SK-N-SH (cell line): ENCODE measurements around the gene GABRB1. TPM values are rescaled to one million over a fixed set of nuclear protein-coding genes. Genes with fewer than 3 reads are reported as not detected.

Experiments
- CTCF ChIA-PET: fragments of 300-600, 350-600 bp; formaldehyde crosslinking; extraction: SDS; loops from one replicate; lab custom pipeline; 2021; lab: Yijun Ruan, JAX
- POLR2A ChIA-PET: fragments of 350-600 bp; sonication (Branson Sonifier 250); formaldehyde crosslinking; extraction: SDS; loops from one replicate; lab custom pipeline; 2020; ENCODE audit warnings: antibody characterized with exemption, inconsistent platforms; lab: Yijun Ruan, JAX
- DNase-seq: peaks from one replicate; pipeline ENCODE4 v3.0.0; 2012
- H2AFZ ChIP-seq: fragments of 200-600 bp; sonication (generic); 2 replicates; pipeline ENCODE4 v1.8.1; 2016; ENCODE audit warnings: antibody characterized with exemption, mild to moderate bottlenecking, low read depth
- H3F3A ChIP-seq: fragments of 200-600 bp; sonication (generic); replicated peaks from 2 replicates; pipeline ENCODE3; 2016; ENCODE audit warnings: antibody characterized with exemption, mild to moderate bottlenecking; ENCODE audit not compliant: insufficient read depth
- H3K27ac ChIP-seq, 2 experiments: fragments of 200-500 bp in 1 of 2; fragments of 200-600 bp in 1 of 2; sonication (Bioruptor generic) in 1 of 2; sonication (generic), shearing (Covaris generic) in 1 of 2; 2 replicates each; pipeline versions ENCODE4 v1.5.1 to v1.6.1; 2014 to 2016; ENCODE audit warnings: low read depth in 2 of 2, inconsistent platforms in 1 of 2, low read length in 1 of 2, mild to moderate bottlenecking in 1 of 2, mixed read lengths in 1 of 2
- H3K27me3 ChIP-seq: fragments of 200-600 bp; sonication (generic), shearing (Covaris generic); 2 replicates; pipeline ENCODE4 v1.6.1; 2016; ENCODE audit warnings: mixed run types; ENCODE audit not compliant: insufficient read depth
- H3K36me3 ChIP-seq, 2 experiments: fragments of 200-500 bp in 1 of 2; fragments of 200-600 bp in 1 of 2; sonication (Bioruptor generic) in 1 of 2; sonication (generic) in 1 of 2; replicated peaks in 1 of 2; 2 replicates each; pipeline versions ENCODE3 to v1.5.1; 2014 to 2016; ENCODE audit warnings: low read length in 1 of 2, mild to moderate bottlenecking in 1 of 2; ENCODE audit not compliant: insufficient read depth in 2 of 2, control insufficient read depth in 1 of 2
- H3K4me1 ChIP-seq, 2 experiments: fragments of 200-500 bp in 1 of 2; fragments of 200-600 bp in 1 of 2; sonication (Bioruptor generic) in 1 of 2; sonication (generic), shearing (Covaris generic) in 1 of 2; 2 replicates each; pipeline versions ENCODE4 v1.5.1 to v1.6.1; 2014 to 2016; ENCODE audit warnings: low read depth in 1 of 2, low read length in 1 of 2, mixed run types in 1 of 2; ENCODE audit not compliant: insufficient read depth in 2 of 2, control insufficient read depth in 1 of 2
- H3K4me2 ChIP-seq: fragments of 200-600 bp; sonication (generic), shearing (Covaris generic); 2 replicates; pipeline ENCODE4 v1.6.1; 2017; ENCODE audit warnings: mixed run types
- H3K4me3 ChIP-seq, 2 experiments: fragments of 200-500 bp in 1 of 2; fragments of 200-600 bp in 1 of 2; sonication (Bioruptor generic) in 1 of 2; sonication (generic), shearing (Covaris generic) in 1 of 2; 2 replicates each; pipeline versions ENCODE4 v1.5.1 to v1.8.1; 2014 to 2016; ENCODE audit warnings: low read depth in 2 of 2, inconsistent platforms in 1 of 2, low read length in 1 of 2, mild to moderate bottlenecking in 1 of 2, mixed read lengths in 1 of 2, moderate library complexity in 1 of 2
- H3K79me2 ChIP-seq: fragments of 200-600 bp; sonication (generic); 2 replicates; pipeline ENCODE4 v1.8.1; 2017; ENCODE audit warnings: mild to moderate bottlenecking; ENCODE audit not compliant: insufficient read depth
- H3K9ac ChIP-seq: fragments of 200-600 bp; sonication (generic); 2 replicates; pipeline ENCODE4 v1.6.1; 2017; ENCODE audit warnings: mixed run types
- H3K9me2 ChIP-seq: fragments of 200-600 bp; sonication (generic); 2 replicates; pipeline ENCODE4 v1.6.1; 2017; ENCODE audit warnings: mixed run types
- H3K9me3 ChIP-seq: fragments of 200-600 bp; sonication (generic); 2 replicates; pipeline ENCODE4 v1.6.1; 2017; ENCODE audit warnings: mixed run types, mild to moderate bottlenecking, moderate library complexity
- H4K20me1 ChIP-seq: fragments of 200-600 bp; sonication (generic); 2 replicates; pipeline ENCODE4 v1.6.1; 2017; ENCODE audit warnings: mild to moderate bottlenecking, mixed run types; ENCODE audit not compliant: insufficient read depth
- EZH2phosphoT487 ChIP-seq: fragments of 200-600 bp; sonication (generic); IDR thresholded peaks from 2 replicates; pipeline ENCODE4 v1.6.1; 2017; ENCODE audit warnings: low read depth, mixed run types, mild to moderate bottlenecking, antibody characterized with exemption, moderate library complexity, borderline replicate concordance
- FOXM1 ChIP-seq: IDR thresholded peaks from 2 replicates; pipeline ENCODE4 v1.4.0; 2012; ENCODE audit warnings: low read depth, mild to moderate bottlenecking
- GATA2 ChIP-seq: sonication (generic); formaldehyde crosslinking; IDR thresholded peaks from 2 replicates; pipeline ENCODE4 v1.5.0; 2020; ENCODE audit warnings: mild to moderate bottlenecking, missing genetic modification reagents
- MXI1 ChIP-seq: IDR thresholded peaks from 2 replicates; pipeline ENCODE4 v1.6.1; 2012; ENCODE audit warnings: mild to moderate bottlenecking, low read depth, low read length, improper control_type of control experiment
- RAD21 ChIP-seq: IDR thresholded peaks from 2 replicates; pipeline ENCODE4 v1.6.1; 2012; ENCODE audit warnings: mild to moderate bottlenecking, low read length
- RCOR1 ChIP-seq: fragments of 150-350 bp; IDR thresholded peaks from 2 replicates; pipeline ENCODE4 v1.6.1; 2017; ENCODE audit warnings: antibody characterized with exemption, low read length
- RXRA ChIP-seq: IDR thresholded peaks from 2 replicates; pipeline ENCODE4 v1.4.0; 2012; ENCODE audit warnings: low read depth, mild to moderate bottlenecking, borderline replicate concordance
- SIN3A ChIP-seq: IDR thresholded peaks from 2 replicates; pipeline ENCODE4 v1.6.1; 2012; ENCODE audit warnings: low read depth, mild to moderate bottlenecking, low read length, moderate library complexity, borderline replicate concordance
- SMC3 ChIP-seq: IDR thresholded peaks from 2 replicates; pipeline ENCODE4 v1.6.1; 2012; ENCODE audit warnings: low read depth, low read length, improper control_type of control experiment
- TAF1 ChIP-seq: IDR thresholded peaks from 2 replicates; pipeline ENCODE4 v1.6.1; 2012; ENCODE audit warnings: low read depth, mild to moderate bottlenecking, low read length, moderate library complexity, borderline replicate concordance
- TCF12 ChIP-seq: IDR thresholded peaks from 2 replicates; pipeline ENCODE4 v1.4.0; 2012
- TEAD4 ChIP-seq: IDR thresholded peaks from 2 replicates; pipeline ENCODE4 v1.4.0; 2012; ENCODE audit warnings: mild to moderate bottlenecking, borderline replicate concordance; ENCODE audit not compliant: insufficient read depth
- YY1 ChIP-seq: IDR thresholded peaks from 2 replicates; pipeline ENCODE4 v1.4.0; 2012; ENCODE audit warnings: low read depth, mild to moderate bottlenecking
- WGBS: methylation state at CpG from one replicate; pipeline ENCODE4 v1.1.6; 2017; ENCODE audit warnings: low lambda C conversion rate; 5-methylcytosine and 5-hydroxymethylcytosine counted together
- polyA plus RNA-seq, 3 experiments: library from polyadenylated mRNA; depleted of rRNA; stranded (reverse); fragments of >200 nt; gene quantifications; 2 replicates each; pipeline ENCODE4 v1.2.3, GENCODE V29; 2012
- TF ChIP-seq, protein P1 (sequence below): IDR thresholded peaks from 2 replicates; pipeline ENCODE4; 2012
- TF ChIP-seq, protein P2 (sequence below): IDR thresholded peaks from 2 replicates; pipeline ENCODE4 v1.4.0; 2012; ENCODE audit warnings: low read depth, borderline replicate concordance
- TF ChIP-seq, protein P3 (sequence below): IDR thresholded peaks from 2 replicates; pipeline ENCODE4 v1.4.0; 2012; ENCODE audit warnings: low read depth
- TF ChIP-seq, protein P4 (sequence below): fragments of 200-600 bp; sonication (generic); IDR thresholded peaks from 2 replicates; pipeline ENCODE4 v1.6.1; 2017; ENCODE audit warnings: antibody characterized with exemption, mild to moderate bottlenecking, moderate library complexity

GABRB1 gene
- polyA plus RNA-seq, 1 of the 3 experiments (the other 2 are of a cell fraction): not detected

DNA sequence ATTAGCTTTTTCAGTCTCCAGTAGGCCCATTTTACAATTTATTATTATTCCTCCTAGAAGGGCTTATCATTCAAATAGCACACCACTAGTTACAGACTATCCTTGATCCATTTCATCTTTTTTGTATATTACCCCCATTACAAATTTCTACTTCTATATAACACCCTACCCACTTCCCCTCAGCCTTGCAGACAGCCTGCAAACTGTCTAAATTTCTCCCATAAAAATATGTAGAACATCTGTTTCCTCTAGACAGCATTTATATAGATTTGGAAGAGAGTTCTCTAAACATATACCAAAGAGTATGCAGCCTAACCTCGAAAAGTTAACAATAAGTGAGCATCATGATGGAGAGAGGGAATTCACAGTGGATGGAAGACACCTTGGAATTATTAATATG lies 401.4 kb downstream of the GABRB1 start:
- ChIA-PET CTCF (no interaction called here), POLR2A (no interaction called here)
- H3K4me1 ChIP-seq: no peaks in the 10 kb centered on the region
- no peaks in the 10 kb centered on the region for H3K27me3 ChIP-seq
- H3K9me2 ChIP-seq: no peaks in the 10 kb centered on the region
- H3K4me2 ChIP-seq: no peak overlapping the region
- no peak for DNase-seq
- H2AFZ ChIP-seq: no peak overlapping the region
- WGBS: 39% methylated on average over 1 of the region's 1 CpG
- no peaks in the 10 kb centered on the region for H3F3A ChIP-seq
- H3K79me2 ChIP-seq: no peaks in the 10 kb centered on the region
- no peaks in the 10 kb centered on the region for H3K36me3 ChIP-seq
- H3K4me3 ChIP-seq: no peak overlapping the region
- H4K20me1 ChIP-seq: no peaks in the 10 kb centered on the region
- H3K9me3 ChIP-seq: no peaks in the 10 kb centered on the region
- TF ChIP-seq RCOR1 (no peak), SMC3 (no peak), TCF12 (no peak), MXI1 (no peak), TAF1 (no peak), YY1 (no peak), SIN3A (no peak), RAD21 (no peak), FOXM1 (no peak)
- TF ChIP-seq, protein P1, sequence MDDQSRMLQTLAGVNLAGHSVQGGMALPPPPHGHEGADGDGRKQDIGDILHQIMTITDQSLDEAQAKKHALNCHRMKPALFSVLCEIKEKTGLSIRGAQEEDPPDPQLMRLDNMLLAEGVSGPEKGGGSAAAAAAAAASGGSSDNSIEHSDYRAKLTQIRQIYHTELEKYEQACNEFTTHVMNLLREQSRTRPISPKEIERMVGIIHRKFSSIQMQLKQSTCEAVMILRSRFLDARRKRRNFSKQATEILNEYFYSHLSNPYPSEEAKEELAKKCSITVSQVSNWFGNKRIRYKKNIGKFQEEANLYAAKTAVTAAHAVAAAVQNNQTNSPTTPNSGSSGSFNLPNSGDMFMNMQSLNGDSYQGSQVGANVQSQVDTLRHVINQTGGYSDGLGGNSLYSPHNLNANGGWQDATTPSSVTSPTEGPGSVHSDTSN: no peak
- TF ChIP-seq, protein P2, sequence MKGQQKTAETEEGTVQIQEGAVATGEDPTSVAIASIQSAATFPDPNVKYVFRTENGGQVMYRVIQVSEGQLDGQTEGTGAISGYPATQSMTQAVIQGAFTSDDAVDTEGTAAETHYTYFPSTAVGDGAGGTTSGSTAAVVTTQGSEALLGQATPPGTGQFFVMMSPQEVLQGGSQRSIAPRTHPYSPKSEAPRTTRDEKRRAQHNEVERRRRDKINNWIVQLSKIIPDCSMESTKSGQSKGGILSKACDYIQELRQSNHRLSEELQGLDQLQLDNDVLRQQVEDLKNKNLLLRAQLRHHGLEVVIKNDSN: no peak
- TF ChIP-seq, all 33 proteins: peak for 0
- H3K9ac ChIP-seq: no peak overlapping the region
- no peak overlapping the region for H3K27ac ChIP-seq

DNA sequence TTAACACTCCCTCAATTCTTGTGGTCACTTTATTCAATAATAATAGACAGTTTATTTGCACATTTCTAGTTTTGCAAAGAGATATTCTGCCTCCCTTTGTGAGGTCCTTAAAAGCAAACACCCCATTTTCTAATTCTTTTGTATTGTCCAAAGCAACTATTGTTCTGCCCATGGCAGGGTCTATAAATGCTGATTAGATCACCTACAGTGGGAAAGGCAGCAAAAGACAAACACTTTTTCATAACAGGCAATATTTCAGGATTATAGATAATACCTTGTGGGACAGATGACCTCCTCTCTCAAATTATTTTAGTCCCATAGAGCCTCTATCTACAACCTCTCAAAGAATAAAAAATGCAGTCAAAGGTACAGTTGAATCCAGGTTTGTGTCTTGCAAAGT lies 403.6 kb downstream of the GABRB1 start:
- no peak overlapping the region for H3K4me3 ChIP-seq
- no peak overlapping the region for H3K4me2 ChIP-seq
- ChIA-PET CTCF (no interaction called here), POLR2A (no interaction called here)
- no peaks in the 10 kb centered on the region for H3K4me1 ChIP-seq
- no peaks in the 10 kb centered on the region for H4K20me1 ChIP-seq
- DNase-seq: no peak
- no peaks in the 10 kb centered on the region for H3K9me3 ChIP-seq
- no peak overlapping the region for H3K27ac ChIP-seq
- H3K79me2 ChIP-seq: no peaks in the 10 kb centered on the region
- H3K27me3 ChIP-seq: no peaks in the 10 kb centered on the region
- no peaks in the 10 kb centered on the region for H3F3A ChIP-seq
- TF ChIP-seq TEAD4: no peak
- TF ChIP-seq EZH2phosphoT487: no peak
- no peak for TF ChIP-seq RAD21
- no peak for TF ChIP-seq RXRA
- TF ChIP-seq, protein P3, sequence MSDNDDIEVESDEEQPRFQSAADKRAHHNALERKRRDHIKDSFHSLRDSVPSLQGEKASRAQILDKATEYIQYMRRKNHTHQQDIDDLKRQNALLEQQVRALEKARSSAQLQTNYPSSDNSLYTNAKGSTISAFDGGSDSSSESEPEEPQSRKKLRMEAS: no peak
- no peak for TF ChIP-seq GATA2 (CRISPR knock-in tag)
- no peak for TF ChIP-seq FOXM1
- TF ChIP-seq, protein P4, sequence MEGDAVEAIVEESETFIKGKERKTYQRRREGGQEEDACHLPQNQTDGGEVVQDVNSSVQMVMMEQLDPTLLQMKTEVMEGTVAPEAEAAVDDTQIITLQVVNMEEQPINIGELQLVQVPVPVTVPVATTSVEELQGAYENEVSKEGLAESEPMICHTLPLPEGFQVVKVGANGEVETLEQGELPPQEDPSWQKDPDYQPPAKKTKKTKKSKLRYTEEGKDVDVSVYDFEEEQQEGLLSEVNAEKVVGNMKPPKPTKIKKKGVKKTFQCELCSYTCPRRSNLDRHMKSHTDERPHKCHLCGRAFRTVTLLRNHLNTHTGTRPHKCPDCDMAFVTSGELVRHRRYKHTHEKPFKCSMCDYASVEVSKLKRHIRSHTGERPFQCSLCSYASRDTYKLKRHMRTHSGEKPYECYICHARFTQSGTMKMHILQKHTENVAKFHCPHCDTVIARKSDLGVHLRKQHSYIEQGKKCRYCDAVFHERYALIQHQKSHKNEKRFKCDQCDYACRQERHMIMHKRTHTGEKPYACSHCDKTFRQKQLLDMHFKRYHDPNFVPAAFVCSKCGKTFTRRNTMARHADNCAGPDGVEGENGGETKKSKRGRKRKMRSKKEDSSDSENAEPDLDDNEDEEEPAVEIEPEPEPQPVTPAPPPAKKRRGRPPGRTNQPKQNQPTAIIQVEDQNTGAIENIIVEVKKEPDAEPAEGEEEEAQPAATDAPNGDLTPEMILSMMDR: no peak
- no peak for TF ChIP-seq TCF12
- TF ChIP-seq, protein P1: no peak
- H2AFZ ChIP-seq: no peak overlapping the region
- no peaks in the 10 kb centered on the region for H3K9me2 ChIP-seq
- no peaks in the 10 kb centered on the region for H3K36me3 ChIP-seq
- no peak overlapping the region for H3K9ac ChIP-seq
